Progenitor cell of endocrine pancreas (in vitro differentiated cells): ENCODE data around the gene DDX3Y. TPM values are rescaled to one million over a fixed set of nuclear protein-coding genes. Genes with fewer than 3 reads are reported as not detected.

Experiments
- DNase-seq: peaks from one replicate; pipeline ENCODE4 v3.0.0; 2021; ENCODE audit warnings: low spot score; ENCODE audit not compliant: unreplicated experiment
- H3K27ac Mint-ChIP-seq: 2 replicates; pipeline ENCODE4 v1.8.0; 2021; ENCODE audit warnings: mild to moderate bottlenecking, moderate library complexity, mixed read lengths
- H3K27me3 Mint-ChIP-seq: 2 replicates; pipeline ENCODE4 v1.8.0; 2021; ENCODE audit warnings: mixed read lengths
- H3K36me3 Mint-ChIP-seq: 2 replicates; pipeline ENCODE4 v1.8.0; 2022; ENCODE audit warnings: mixed read lengths; ENCODE audit not compliant: insufficient read depth
- H3K4me1 Mint-ChIP-seq: 2 replicates; pipeline ENCODE4 v1.8.0; 2021; ENCODE audit warnings: low read depth, mixed read lengths
- H3K4me3 Mint-ChIP-seq: 2 replicates; pipeline ENCODE4 v1.8.0; 2021; ENCODE audit warnings: low read depth, mild to moderate bottlenecking, moderate library complexity, mixed read lengths
- H3K9me3 Mint-ChIP-seq: 2 replicates; pipeline ENCODE4 v1.8.0; 2021; ENCODE audit warnings: low read depth, mixed read lengths
- CTCF ChIP-seq: fragments of 200-600 bp; sonication (generic); IDR thresholded peaks from one replicate; pipeline ENCODE4 v1.5.0; 2021; ENCODE audit warnings: antibody characterized with exemption, mild to moderate bottlenecking; ENCODE audit not compliant: unreplicated experiment
- total RNA-seq: library from RNA; stranded (reverse); gene quantifications from 2 replicates; pipeline ENCODE4 v1.2.1, GENCODE V29; 2021

The DDX3Y gene
- total RNA-seq, 1 donor from 2014 or later, result not detected

- no peak for DNase-seq
- H3K4me3 Mint-ChIP-seq, result no peak overlapping the region
- no peaks in the 10 kb centered on the region for H3K36me3 Mint-ChIP-seq
- TF ChIP-seq CTCF, result no peak
- no peaks in the 10 kb centered on the region for H3K4me1 Mint-ChIP-seq
- H3K27me3 Mint-ChIP-seq, result no peaks in the 10 kb centered on the region
- H3K9me3 Mint-ChIP-seq, result no peaks in the 10 kb centered on the region
- H3K27ac Mint-ChIP-seq, result no peak overlapping the region
These were observed 827 bp downstream of the DDX3Y start for GRCh38 chrY:12905517-12905872.

- H3K27ac Mint-ChIP-seq, result no peak overlapping the region
- no peak for DNase-seq
- H3K4me3 Mint-ChIP-seq, result no peak overlapping the region
- H3K4me1 Mint-ChIP-seq, result no peaks in the 10 kb centered on the region
- H3K27me3 Mint-ChIP-seq, result no peaks in the 10 kb centered on the region
- TF ChIP-seq CTCF, result no peak
- no peaks in the 10 kb centered on the region for H3K36me3 Mint-ChIP-seq
- no peaks in the 10 kb centered on the region for H3K9me3 Mint-ChIP-seq
These were observed 1.2 kb downstream of the DDX3Y start for GRCh38 chrY:12905895-12906294.

- Mint-ChIP-seq H3K4me1 (no peaks in the 10 kb centered on the region), H3K27ac (no peak overlapping the region), H3K27me3 (no peaks in the 10 kb centered on the region), H3K4me3 (no peak overlapping the region), H3K36me3 (no peaks in the 10 kb centered on the region), H3K9me3 (no peaks in the 10 kb centered on the region)
- DNase-seq, result no peak
- TF ChIP-seq CTCF, result no peak
These were observed 8.9 kb downstream of the DDX3Y start for GRCh38 chrY:12913541-12913940.

- Mint-ChIP-seq H3K27ac (no peak overlapping the region), H3K4me1 (no peaks in the 10 kb centered on the region), H3K9me3 (no peaks in the 10 kb centered on the region), H3K36me3 (no peaks in the 10 kb centered on the region), H3K27me3 (no peaks in the 10 kb centered on the region), H3K4me3 (no peak overlapping the region)
- no peak for DNase-seq
- TF ChIP-seq CTCF, result no peak
These were observed 23.4 kb downstream of the DDX3Y start for GRCh38 chrY:12928043-12928442.

- H3K4me1 Mint-ChIP-seq, result no peaks in the 10 kb centered on the region
- no peak for TF ChIP-seq CTCF
- H3K27me3 Mint-ChIP-seq, result no peaks in the 10 kb centered on the region
- H3K27ac Mint-ChIP-seq, result no peak overlapping the region
- H3K4me3 Mint-ChIP-seq, result no peak overlapping the region
- H3K9me3 Mint-ChIP-seq, result no peaks in the 10 kb centered on the region
- no peaks in the 10 kb centered on the region for H3K36me3 Mint-ChIP-seq
- DNase-seq, result no peak
These were observed 37.3 kb downstream of the DDX3Y start for GRCh38 chrY:12941725-12942687.

Other genes with a start within 250 kb of the DDX3Y start
- gene USP9Y, start 203.6 kb upstream of the DDX3Y start, total RNA-seq, result not detected in 2 replicates